ENCODE data around the gene MAGEF1. TPM values are rescaled to one million over a fixed set of nuclear protein-coding genes. Genes with fewer than 3 reads are reported as not detected.

Gene MAGEF1
- total and polyA plus RNA-seq, 2 donors (not counting 3 experiments of a cell fraction or from before 2014, with no cell fraction given) = 7.0 to 14.2 TPM

DNA sequence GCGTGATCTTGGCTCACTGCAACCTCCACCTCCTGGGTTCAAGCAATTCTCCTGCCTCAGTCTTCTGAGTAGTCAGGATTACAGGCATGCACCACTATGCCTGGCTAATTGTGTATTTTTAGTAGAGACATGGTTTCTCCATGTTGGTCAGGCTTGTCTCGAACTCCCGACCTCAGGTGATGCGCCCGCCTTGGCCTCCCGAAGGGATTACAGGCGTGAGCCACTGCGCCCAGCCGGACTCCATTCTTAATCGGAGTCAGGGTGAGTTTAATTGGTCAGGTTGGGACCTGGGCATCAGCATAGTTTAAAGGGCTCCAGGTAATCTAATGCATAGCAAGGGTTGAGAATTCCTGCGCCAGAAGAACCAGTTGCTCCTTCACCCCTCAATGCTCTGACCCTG is 29.2 kb downstream of the MAGEF1 start:
- no peaks in the 10 kb centered on the region for H3K9me3 ChIP-seq (replicated peaks; ENCODE audit: control insufficient read depth, insufficient read depth, low read length)
- peaks cover 0 to 5% of the 10 kb centered on the region in 2 experiments for H3K27me3 ChIP-seq (ENCODE audit: control insufficient read depth in 2 of 2, insufficient read depth in 2 of 2, low read length in 2 of 2)
- no peaks in the 10 kb centered on the region for H3K9me1 ChIP-seq (replicated peaks; ENCODE audit: control insufficient read depth, extremely low read depth, insufficient read depth, low read length)
- dilution Hi-C loops (cut with MboI; ENCODE audit: extremely low pct_ligation_motif_present, low sequenced_read_pairs) (no loop called here), intact Hi-C loops (cut with micrococcal nuclease) (no loop called here)
- H2AFZ ChIP-seq (ENCODE audit: low read depth, low read length) = no peak overlapping the region
- no peak overlapping the region for H3K4me2 ChIP-seq (ENCODE audit: insufficient read depth, low read length)
- H3K36me3 ChIP-seq (ENCODE audit: control insufficient read depth in 2 of 2, extremely low read depth in 1 of 2, insufficient read depth in 2 of 2, low read length in 2 of 2) = no peaks in the 10 kb centered on the region
- no peaks in the 10 kb centered on the region for H3K79me2 ChIP-seq (ENCODE audit: control insufficient read depth, insufficient read depth, low read length)
- FAIRE-seq (no peak), DNase-seq (ENCODE audit: low read depth, low spot score) (no peak)
- POLR2A ChIA-PET = no interaction called here
- H3K4me1 ChIP-seq (ENCODE audit: control insufficient read depth, extremely low read depth, insufficient read depth, low read length) = no peaks in the 10 kb centered on the region
- CTCF ChIA-PET = interaction anchor here (1.4 kb wide), 1 partner anchor 121 kb away, joined by 3 read pairs; the partner anchor contains the start of gene EPHB3
- BruUV-seq (replicated peaks) = no TSS peak
- no peak overlapping the region for H3K27ac ChIP-seq (ENCODE audit: insufficient read depth, low read depth, low read length)
- no peaks in the 10 kb centered on the region for H4K20me1 ChIP-seq (replicated peaks; ENCODE audit: control insufficient read depth, extremely low read depth, insufficient read depth, low read length)
- H3K9ac ChIP-seq (replicated peaks; ENCODE audit: extremely low read depth, insufficient read depth, low read length) = no peak overlapping the region
- TF ChIP-seq MYC (IDR thresholded peaks at IDR 0.05; ENCODE audit: low read depth, low read length) (no peak), FOS (IDR thresholded peaks at IDR 0.05; ENCODE audit: borderline replicate concordance, insufficient read depth, low read length) (no peak), GATA2 (IDR thresholded peaks at IDR 0.05; ENCODE audit: insufficient read depth, insufficient read length, low read depth, low read length) (no peak), POLR2AphosphoS5 (IDR thresholded peaks at IDR 0.05; ENCODE audit: insufficient read depth, low read depth, low read length) (no peak), EZH2 (IDR thresholded peaks at IDR 0.05; ENCODE audit: borderline replicate concordance, low read depth, low read length, severe bottlenecking) (no peak), JUN (IDR thresholded peaks at IDR 0.05; ENCODE audit: borderline replicate concordance, insufficient read depth, insufficient read length, low read depth) (no peak), POLR2A (IDR thresholded peaks at IDR 0.05; ENCODE audit: low read depth, low read length) (no peak)
- TF ChIP-seq, protein P1, sequence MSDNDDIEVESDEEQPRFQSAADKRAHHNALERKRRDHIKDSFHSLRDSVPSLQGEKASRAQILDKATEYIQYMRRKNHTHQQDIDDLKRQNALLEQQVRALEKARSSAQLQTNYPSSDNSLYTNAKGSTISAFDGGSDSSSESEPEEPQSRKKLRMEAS (IDR thresholded peaks at IDR 0.05; ENCODE audit: insufficient read depth, insufficient read length) = no peak
- TF ChIP-seq, protein P2, sequence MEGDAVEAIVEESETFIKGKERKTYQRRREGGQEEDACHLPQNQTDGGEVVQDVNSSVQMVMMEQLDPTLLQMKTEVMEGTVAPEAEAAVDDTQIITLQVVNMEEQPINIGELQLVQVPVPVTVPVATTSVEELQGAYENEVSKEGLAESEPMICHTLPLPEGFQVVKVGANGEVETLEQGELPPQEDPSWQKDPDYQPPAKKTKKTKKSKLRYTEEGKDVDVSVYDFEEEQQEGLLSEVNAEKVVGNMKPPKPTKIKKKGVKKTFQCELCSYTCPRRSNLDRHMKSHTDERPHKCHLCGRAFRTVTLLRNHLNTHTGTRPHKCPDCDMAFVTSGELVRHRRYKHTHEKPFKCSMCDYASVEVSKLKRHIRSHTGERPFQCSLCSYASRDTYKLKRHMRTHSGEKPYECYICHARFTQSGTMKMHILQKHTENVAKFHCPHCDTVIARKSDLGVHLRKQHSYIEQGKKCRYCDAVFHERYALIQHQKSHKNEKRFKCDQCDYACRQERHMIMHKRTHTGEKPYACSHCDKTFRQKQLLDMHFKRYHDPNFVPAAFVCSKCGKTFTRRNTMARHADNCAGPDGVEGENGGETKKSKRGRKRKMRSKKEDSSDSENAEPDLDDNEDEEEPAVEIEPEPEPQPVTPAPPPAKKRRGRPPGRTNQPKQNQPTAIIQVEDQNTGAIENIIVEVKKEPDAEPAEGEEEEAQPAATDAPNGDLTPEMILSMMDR (IDR thresholded peaks at IDR 0.05; ENCODE audit: extremely low read depth in 1 of 2, insufficient read depth in 1 of 2, low read depth in 1 of 2, low read length in 2 of 2) = no peak
- H3K4me3 ChIP-seq (replicated peaks in 1 of 3; ENCODE audit: insufficient read depth in 1 of 3, low read depth in 1 of 3, low read length in 3 of 3) = no peak overlapping the region

Measured in endothelial cell of umbilical vein (primary cell).